Psoas muscle (tissue), 8 donors: ENCODE data around the gene C11orf87. TPM values are rescaled to one million over a fixed set of nuclear protein-coding genes. Genes with fewer than 3 reads are reported as not detected.
A peak's percentile ranks its signal among the peaks of the same experiment; 100 is the strongest.

Experiments used
- ATAC-seq, 4 donors: fragments of 200-7000 bp; cut with Tn5 transposase; one replicate each; pipeline ENCODE4 v1.9.1; 2020; ENCODE audit warnings: moderate library complexity in 3 of 4, mild to moderate bottlenecking in 2 of 4
- DNase-seq, 2 donors: peaks; one replicate each; pipeline ENCODE4 v3.0.0-alpha.2; 2020
- H3K27ac ChIP-seq: fragments of 200-600 bp; one replicate; pipeline ENCODE4 v1.8.0; 2022
- H3K27me3 ChIP-seq, 3 donors: fragments of 200-600 bp in 1 of 3; one replicate each; pipeline versions ENCODE4 v1.6.1 to v1.8.0; 2013 to 2022; ENCODE audit warnings: low read length in 2 of 3, mild to moderate bottlenecking in 2 of 3, moderate library complexity in 1 of 3; ENCODE audit not compliant: insufficient read depth in 3 of 3
- H3K36me3 ChIP-seq, 2 donors: fragments of 200-600 bp in 1 of 2; one replicate each; pipeline versions ENCODE4 v1.6.1 to v1.8.0; 2013 to 2022; ENCODE audit warnings: low read depth in 1 of 2, mild to moderate bottlenecking in 1 of 2, moderate library complexity in 1 of 2; ENCODE audit not compliant: insufficient read depth in 1 of 2
- H3K4me1 ChIP-seq: fragments of 200-600 bp; one replicate; pipeline ENCODE4 v1.8.0; 2022
- H3K4me3 ChIP-seq: fragments of 200-600 bp; one replicate; pipeline ENCODE4 v1.8.0; 2022; ENCODE audit warnings: mild to moderate bottlenecking
- H3K9me3 ChIP-seq: fragments of 200-600 bp; one replicate; pipeline ENCODE4 v1.8.0; 2022
- CTCF ChIP-seq: fragments of 200-600 bp; IDR thresholded peaks from one replicate; pipeline ENCODE4 v1.8.0; 2022; ENCODE audit warnings: antibody characterized with exemption
- WGBS, 3 donors: extraction: QIAGEN DNeasy Blood & Tissue Kit; methylation state at CpG; one replicate each; pipeline versions ENCODE4 v1.1.6 to v1.1.7; 2013; 5-methylcytosine and 5-hydroxymethylcytosine counted together
- intact Hi-C, 2 donors: fragments of 100-400 bp; cut with DNase I; formaldehyde crosslinking; loops; one replicate each; pipeline versions ENCODE4 v1.11.0 to v1.14.2; 2022
- polyA plus RNA-seq, 3 donors: library from polyadenylated mRNA; stranded (reverse); fragments of 200-250 nt; gene quantifications; one replicate each; pipeline ENCODE4 v1.2.3, GENCODE V29; 2013
- total RNA-seq, 4 donors: library from RNA; stranded (reverse); fragmentation: NEBNext Ultra II Directional in 2 of 4; extraction: Animal tissue kit (Norgen Biotek cat#: 25700) in 2 of 4; gene quantifications; one replicate each; pipeline versions ENCODE4 v1.2.1 to v1.2.4, GENCODE V29; 2021 to 2023
- donor health status: healthy with polysubstance abuse.
- donor health status: DM: no; HTN: no; CAD: no; lungs with moderate emphysema.
- donor health status: Bipolar disorder and iron deficiency.
- donor health status: healthy.
- donor health status: DM: yes; HTN: yes; CAD: no.
- donor health status: DM: no; HTN: no; CAD: no.
- donor health status: DM: no; HTN: no; CAD: no.
- donor health status: DM: yes; HTN: yes; CAD: no.

C11orf87 gene
- total and polyA plus RNA-seq, 7 donors: 0.01 TPM; not detected in 6

DNA sequence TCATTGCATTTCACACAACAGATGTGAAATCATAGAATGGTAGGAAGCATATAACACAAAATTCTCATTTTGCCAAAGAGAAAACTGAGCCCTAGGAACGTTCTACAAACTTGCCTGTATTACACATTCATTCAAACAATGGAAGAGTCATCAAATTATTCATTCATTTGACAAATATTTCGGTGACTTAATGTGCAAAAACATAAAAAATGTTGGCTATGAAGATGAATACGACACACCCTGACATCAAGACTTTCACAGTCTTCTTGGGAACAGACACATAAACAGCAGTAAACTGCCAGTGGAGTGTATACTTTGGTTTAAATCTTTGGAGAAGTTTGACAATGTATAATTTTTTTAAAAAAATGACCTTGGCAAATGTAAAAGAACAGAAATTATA, 20.4 kb upstream of the C11orf87 start:
- intact Hi-C loops: no loop called here
- Histone ChIP-seq H3K36me3 (no peaks in the 10 kb centered on the region), H3K27me3 (no peaks in the 10 kb centered on the region), H3K4me1 (no peaks in the 10 kb centered on the region), H3K9me3 (no peaks in the 10 kb centered on the region), H3K27ac (no peak overlapping the region), H3K4me3 (no peak overlapping the region)
- no peak for DNase-seq
- WGBS, 3 donors: 59 to 64% (median 60%) methylated on average over 3 of the region's 3 CpGs
- no peak for ATAC-seq
- TF ChIP-seq CTCF: no peak

- Histone ChIP-seq H3K27me3 (no peaks in the 10 kb centered on the region), H3K36me3 (no peaks in the 10 kb centered on the region), H3K4me3 (no peak overlapping the region), H3K27ac (no peak overlapping the region), H3K4me1 (no peaks in the 10 kb centered on the region), H3K9me3 (no peaks in the 10 kb centered on the region)
- ATAC-seq (no peak), DNase-seq (no peak)
- intact Hi-C loops: no loop called here
- no peak for TF ChIP-seq CTCF
Measured at GRCh38 chr11:109405671-109406070, 16.3 kb upstream of the C11orf87 start.

DNA sequence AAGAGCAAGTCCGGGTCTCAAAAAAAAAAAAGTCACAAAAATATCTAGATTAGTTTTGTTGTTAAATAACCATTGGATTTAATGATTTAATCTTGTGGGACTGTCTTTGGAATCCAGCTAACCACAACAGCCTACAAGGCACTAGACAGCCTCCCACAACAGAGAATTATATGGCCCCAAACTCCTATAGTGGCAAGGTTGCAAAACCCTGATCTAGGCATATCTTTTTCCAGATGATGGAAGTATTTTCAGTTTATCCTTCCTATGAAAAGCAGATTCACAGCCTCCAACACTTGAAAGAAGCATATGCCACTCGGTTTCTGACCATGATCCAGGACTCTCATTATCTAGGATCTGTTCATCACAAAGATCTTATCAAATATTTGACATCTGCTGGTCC, 5.4 kb upstream of the C11orf87 start:
- peaks cover 0 to 10% (median under 1%) of the 10 kb centered on the region in 3 donors for H3K27me3 ChIP-seq

DNA sequence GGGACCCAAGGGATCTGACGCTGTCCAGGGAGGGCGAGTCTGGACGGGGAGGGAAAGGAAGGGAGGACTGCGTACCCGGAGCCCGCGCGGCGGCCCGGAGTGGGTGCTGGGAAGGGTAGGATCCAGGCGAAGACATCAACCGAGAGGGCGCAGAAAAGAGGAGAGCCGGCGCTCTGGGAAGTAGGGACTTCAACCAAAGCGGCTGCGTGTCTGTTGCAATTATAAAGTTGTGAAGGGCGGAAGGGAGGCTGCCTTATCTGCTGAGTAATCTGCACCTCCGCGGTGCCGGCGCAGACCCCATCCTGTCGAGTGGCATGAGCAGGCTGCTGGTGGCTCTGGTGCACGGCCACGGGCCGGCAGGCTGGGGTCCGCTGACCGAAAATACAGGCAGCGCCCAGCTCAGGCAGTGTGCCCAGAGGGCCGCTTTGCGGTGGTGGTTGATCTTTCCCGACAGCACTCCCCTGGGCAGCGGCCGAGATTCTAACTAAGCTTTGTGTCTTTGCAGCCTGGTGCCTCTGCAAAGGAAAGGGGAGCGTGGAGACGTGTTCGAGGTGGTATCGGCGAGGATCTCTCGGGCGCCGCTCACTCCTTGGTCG, 978 bp downstream of the C11orf87 start:
- Histone ChIP-seq H3K27ac (no peak overlapping the region), H3K4me1 (peaks cover 4% of the 10 kb centered on the region), H3K4me3 (peak overlapping the region; percentile 51), H3K27me3 (peaks cover 0 to 59% (median 16%) of the 10 kb centered on the region in 3 donors), H3K36me3 (no peaks in the 10 kb centered on the region), H3K9me3 (no peaks in the 10 kb centered on the region)
- DNase-seq (peak in 1 of 2 donors; percentile 46), ATAC-seq (peak in 2 of 4 donors; percentile 15 to 29)
- TF ChIP-seq CTCF: no peak
- intact Hi-C loops: no loop called here
- WGBS, 3 donors: 1% methylated on average over 39 to 43 of the region's 43 CpGs

More for the DNA sequence above, 5.4 kb upstream of the C11orf87 start:
- TF ChIP-seq CTCF: no peak
- 74 to 89% (median 77%) methylated on average over 2 of the region's 2 CpGs for WGBS, 3 donors
- DNase-seq: no peak
- Histone ChIP-seq H3K9me3 (no peaks in the 10 kb centered on the region), H3K4me3 (no peak overlapping the region), H3K36me3 (no peaks in the 10 kb centered on the region), H3K27ac (no peak overlapping the region), H3K4me1 (no peaks in the 10 kb centered on the region)
- ATAC-seq: no peak
- intact Hi-C loops: no loop called here
